SK-N-SH (cell line): ENCODE measurements around the gene OR4E1. TPM values are rescaled to one million over a fixed set of nuclear protein-coding genes. Genes with fewer than 3 reads are reported as not detected.

Source experiments
- CTCF ChIA-PET: fragments of 300-600, 350-600 bp; formaldehyde crosslinking; extraction: SDS; loops from one replicate; lab custom pipeline; 2021; lab: Yijun Ruan, JAX
- POLR2A ChIA-PET: fragments of 350-600 bp; sonication (Branson Sonifier 250); formaldehyde crosslinking; extraction: SDS; loops from one replicate; lab custom pipeline; 2020; ENCODE audit warnings: antibody characterized with exemption, inconsistent platforms; lab: Yijun Ruan, JAX
- DNase-seq: peaks from one replicate; pipeline ENCODE4 v3.0.0; 2012
- H2AFZ ChIP-seq: fragments of 200-600 bp; sonication (generic); 2 replicates; pipeline ENCODE4 v1.8.1; 2016; ENCODE audit warnings: antibody characterized with exemption, mild to moderate bottlenecking, low read depth
- H3F3A ChIP-seq: fragments of 200-600 bp; sonication (generic); replicated peaks from 2 replicates; pipeline ENCODE3; 2016; ENCODE audit warnings: antibody characterized with exemption, mild to moderate bottlenecking; ENCODE audit not compliant: insufficient read depth
- H3K27ac ChIP-seq, 2 experiments: fragments of 200-500 bp in 1 of 2; fragments of 200-600 bp in 1 of 2; sonication (Bioruptor generic) in 1 of 2; sonication (generic), shearing (Covaris generic) in 1 of 2; 2 replicates each; pipeline versions ENCODE4 v1.5.1 to v1.6.1; 2014 to 2016; ENCODE audit warnings: low read depth in 2 of 2, inconsistent platforms in 1 of 2, low read length in 1 of 2, mild to moderate bottlenecking in 1 of 2, mixed read lengths in 1 of 2
- H3K27me3 ChIP-seq: fragments of 200-600 bp; sonication (generic), shearing (Covaris generic); 2 replicates; pipeline ENCODE4 v1.6.1; 2016; ENCODE audit warnings: mixed run types; ENCODE audit not compliant: insufficient read depth
- H3K36me3 ChIP-seq, 2 experiments: fragments of 200-500 bp in 1 of 2; fragments of 200-600 bp in 1 of 2; sonication (Bioruptor generic) in 1 of 2; sonication (generic) in 1 of 2; replicated peaks in 1 of 2; 2 replicates each; pipeline versions ENCODE3 to v1.5.1; 2014 to 2016; ENCODE audit warnings: low read length in 1 of 2, mild to moderate bottlenecking in 1 of 2; ENCODE audit not compliant: insufficient read depth in 2 of 2, control insufficient read depth in 1 of 2
- H3K4me1 ChIP-seq, 2 experiments: fragments of 200-500 bp in 1 of 2; fragments of 200-600 bp in 1 of 2; sonication (Bioruptor generic) in 1 of 2; sonication (generic), shearing (Covaris generic) in 1 of 2; 2 replicates each; pipeline versions ENCODE4 v1.5.1 to v1.6.1; 2014 to 2016; ENCODE audit warnings: low read depth in 1 of 2, low read length in 1 of 2, mixed run types in 1 of 2; ENCODE audit not compliant: insufficient read depth in 2 of 2, control insufficient read depth in 1 of 2
- H3K4me2 ChIP-seq: fragments of 200-600 bp; sonication (generic), shearing (Covaris generic); 2 replicates; pipeline ENCODE4 v1.6.1; 2017; ENCODE audit warnings: mixed run types
- H3K4me3 ChIP-seq, 2 experiments: fragments of 200-500 bp in 1 of 2; fragments of 200-600 bp in 1 of 2; sonication (Bioruptor generic) in 1 of 2; sonication (generic), shearing (Covaris generic) in 1 of 2; 2 replicates each; pipeline versions ENCODE4 v1.5.1 to v1.8.1; 2014 to 2016; ENCODE audit warnings: low read depth in 2 of 2, inconsistent platforms in 1 of 2, low read length in 1 of 2, mild to moderate bottlenecking in 1 of 2, mixed read lengths in 1 of 2, moderate library complexity in 1 of 2
- H3K79me2 ChIP-seq: fragments of 200-600 bp; sonication (generic); 2 replicates; pipeline ENCODE4 v1.8.1; 2017; ENCODE audit warnings: mild to moderate bottlenecking; ENCODE audit not compliant: insufficient read depth
- H3K9ac ChIP-seq: fragments of 200-600 bp; sonication (generic); 2 replicates; pipeline ENCODE4 v1.6.1; 2017; ENCODE audit warnings: mixed run types
- H3K9me2 ChIP-seq: fragments of 200-600 bp; sonication (generic); 2 replicates; pipeline ENCODE4 v1.6.1; 2017; ENCODE audit warnings: mixed run types
- H3K9me3 ChIP-seq: fragments of 200-600 bp; sonication (generic); 2 replicates; pipeline ENCODE4 v1.6.1; 2017; ENCODE audit warnings: mixed run types, mild to moderate bottlenecking, moderate library complexity
- H4K20me1 ChIP-seq: fragments of 200-600 bp; sonication (generic); 2 replicates; pipeline ENCODE4 v1.6.1; 2017; ENCODE audit warnings: mild to moderate bottlenecking, mixed run types; ENCODE audit not compliant: insufficient read depth
- MAX ChIP-seq: IDR thresholded peaks from 2 replicates; pipeline ENCODE4 v1.4.0; 2012; ENCODE audit warnings: low read depth
- MEF2A ChIP-seq: IDR thresholded peaks from 2 replicates; pipeline ENCODE4 v1.4.0; 2012; ENCODE audit warnings: low read depth, borderline replicate concordance
- RCOR1 ChIP-seq: fragments of 150-350 bp; IDR thresholded peaks from 2 replicates; pipeline ENCODE4 v1.6.1; 2017; ENCODE audit warnings: antibody characterized with exemption, low read length
- RXRA ChIP-seq: IDR thresholded peaks from 2 replicates; pipeline ENCODE4 v1.4.0; 2012; ENCODE audit warnings: low read depth, mild to moderate bottlenecking, borderline replicate concordance
- WGBS: methylation state at CpG from one replicate; pipeline ENCODE4 v1.1.6; 2017; ENCODE audit warnings: low lambda C conversion rate; 5-methylcytosine and 5-hydroxymethylcytosine counted together
- polyA plus RNA-seq, 3 experiments: library from polyadenylated mRNA; depleted of rRNA; stranded (reverse); fragments of >200 nt; gene quantifications; 2 replicates each; pipeline ENCODE4 v1.2.3, GENCODE V29; 2012
- TF ChIP-seq, protein P1 (sequence below): IDR thresholded peaks from 2 replicates; pipeline ENCODE4; 2012
- TF ChIP-seq, protein P2 (sequence below): IDR thresholded peaks from 2 replicates; pipeline ENCODE4 v1.4.0; 2012; ENCODE audit warnings: low read depth, borderline replicate concordance

Gene OR4E1
- polyA plus RNA-seq, 1 of the 3 experiments (the other 2 are of a cell fraction), result not detected

GRCh38 chr14:21680072-21680471, 6.5 kb upstream of the OR4E1 start:
- Histone ChIP-seq H2AFZ (no peak overlapping the region), H3K4me2 (no peak overlapping the region), H3F3A (no peaks in the 10 kb centered on the region), H3K79me2 (no peaks in the 10 kb centered on the region), H3K36me3 (no peaks in the 10 kb centered on the region), H3K9ac (no peak overlapping the region), H3K27me3 (no peaks in the 10 kb centered on the region; the same call in 1 of the 2 replicates), H3K27ac (no peak overlapping the region), H3K4me1 (no peaks in the 10 kb centered on the region; a peak in 1 of 4 replicates)
- WGBS, result 0% methylated on average over 2 of the region's 2 CpGs
- DNase-seq, result no peak
- no peak for TF ChIP-seq RCOR1
- TF ChIP-seq, all 33 proteins: peak for 0
- Histone ChIP-seq H3K9me3 (0 out of 2 replicates have a peak, but pooled peaks cover 4% of the 10 kb centered on the region), H3K4me3 (no peak overlapping the region), H4K20me1 (no peaks in the 10 kb centered on the region), H3K9me2 (no peaks in the 10 kb centered on the region)
- CTCF ChIA-PET, result no interaction called here
- POLR2A ChIA-PET, result no interaction called here

GRCh38 chr14:21675566-21675965, 1.9 kb upstream of the OR4E1 start:
- no peaks in the 10 kb centered on the region for H3K79me2 ChIP-seq
- under 1% methylated on average over 4 of the region's 4 CpGs for WGBS

GRCh38 chr14:21672116-21672515, 1.5 kb downstream of the OR4E1 start:
- Histone ChIP-seq H3K36me3 (no peaks in the 10 kb centered on the region), H2AFZ (no peak overlapping the region), H3K9me3 (no peaks in the 10 kb centered on the region), H3K27ac (no peak overlapping the region), H3K27me3 (peaks cover 13% of the 10 kb centered on the region; the same call in 1 of the 2 replicates), H3K4me1 (no peaks in the 10 kb centered on the region; a peak in 1 of 4 replicates), H3K4me2 (no peak overlapping the region), H3K9me2 (no peaks in the 10 kb centered on the region), H3F3A (peaks cover 4% of the 10 kb centered on the region), H3K4me3 (no peak overlapping the region), H3K9ac (no peak overlapping the region), H4K20me1 (no peaks in the 10 kb centered on the region), H3K79me2 (no peaks in the 10 kb centered on the region)
- no peak for DNase-seq
- WGBS, result 3% methylated on average over 1 of the region's 1 CpG
- CTCF ChIA-PET, result no interaction called here
- TF ChIP-seq, protein P1, sequence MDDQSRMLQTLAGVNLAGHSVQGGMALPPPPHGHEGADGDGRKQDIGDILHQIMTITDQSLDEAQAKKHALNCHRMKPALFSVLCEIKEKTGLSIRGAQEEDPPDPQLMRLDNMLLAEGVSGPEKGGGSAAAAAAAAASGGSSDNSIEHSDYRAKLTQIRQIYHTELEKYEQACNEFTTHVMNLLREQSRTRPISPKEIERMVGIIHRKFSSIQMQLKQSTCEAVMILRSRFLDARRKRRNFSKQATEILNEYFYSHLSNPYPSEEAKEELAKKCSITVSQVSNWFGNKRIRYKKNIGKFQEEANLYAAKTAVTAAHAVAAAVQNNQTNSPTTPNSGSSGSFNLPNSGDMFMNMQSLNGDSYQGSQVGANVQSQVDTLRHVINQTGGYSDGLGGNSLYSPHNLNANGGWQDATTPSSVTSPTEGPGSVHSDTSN, result no peak
- TF ChIP-seq, protein P2, sequence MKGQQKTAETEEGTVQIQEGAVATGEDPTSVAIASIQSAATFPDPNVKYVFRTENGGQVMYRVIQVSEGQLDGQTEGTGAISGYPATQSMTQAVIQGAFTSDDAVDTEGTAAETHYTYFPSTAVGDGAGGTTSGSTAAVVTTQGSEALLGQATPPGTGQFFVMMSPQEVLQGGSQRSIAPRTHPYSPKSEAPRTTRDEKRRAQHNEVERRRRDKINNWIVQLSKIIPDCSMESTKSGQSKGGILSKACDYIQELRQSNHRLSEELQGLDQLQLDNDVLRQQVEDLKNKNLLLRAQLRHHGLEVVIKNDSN, result no peak
- no peak for TF ChIP-seq MEF2A
- TF ChIP-seq RXRA, result no peak
- POLR2A ChIA-PET, result no interaction called here

More at GRCh38 chr14:21675566-21675965, 1.9 kb upstream of the OR4E1 start:
- Histone ChIP-seq H3K9me3 (0 out of 2 replicates have a peak, but pooled peaks cover 4% of the 10 kb centered on the region), H3F3A (no peaks in the 10 kb centered on the region), H3K9me2 (no peaks in the 10 kb centered on the region), H3K9ac (no peak overlapping the region), H3K27me3 (peaks cover 8% of the 10 kb centered on the region; the same call in 1 of the 2 replicates), H2AFZ (no peak overlapping the region), H4K20me1 (no peaks in the 10 kb centered on the region), H3K4me2 (no peak overlapping the region), H3K36me3 (no peaks in the 10 kb centered on the region), H3K27ac (no peak overlapping the region), H3K4me1 (no peaks in the 10 kb centered on the region; a peak in 1 of 4 replicates), H3K4me3 (no peak overlapping the region)
- ChIA-PET POLR2A (no interaction called here), CTCF (interaction anchor here (0.8 to 1.4 kb wide), 2 partner anchors 36 to 116 kb away, joined by 3 read pairs; no protein-coding TSS in a partner anchor)
- DNase-seq, result no peak
- no peak for TF ChIP-seq MAX
